ENCODE measurements around the gene EP400. TPM values are rescaled to one million over a fixed set of nuclear protein-coding genes. Genes with fewer than 3 reads are reported as not detected.

The EP400 gene
- total and polyA plus RNA-seq, 2 of the 4 experiments (the other 2 are of a cell fraction), result 4.3 to 11.4 TPM

DNA sequence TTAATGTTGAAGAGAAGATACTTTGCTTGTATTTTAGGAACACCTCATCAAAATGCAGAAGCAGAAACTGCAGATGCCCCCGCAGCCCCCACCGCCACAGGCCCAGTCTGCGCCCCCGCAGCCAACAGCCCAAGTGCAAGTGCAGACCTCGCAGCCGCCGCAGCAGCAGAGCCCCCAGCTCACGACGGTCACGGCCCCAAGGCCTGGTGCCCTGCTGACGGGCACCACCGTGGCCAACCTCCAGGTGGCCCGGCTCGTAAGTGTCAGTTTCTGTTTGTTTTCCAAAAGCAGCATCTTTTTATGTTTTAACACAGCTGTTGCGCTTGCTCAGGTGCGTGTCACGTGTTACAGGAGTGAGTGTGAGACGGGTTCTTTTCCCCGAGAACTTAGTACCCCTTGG, 114.9 kb downstream of the EP400 start:
- H3K36me3 ChIP-seq (ENCODE audit: control insufficient read depth, insufficient read depth, low read length), result peaks cover 68% of the 10 kb centered on the region
- no peak overlapping the region for H3K4me2 ChIP-seq (ENCODE audit: low read depth, low read length)
- no peak overlapping the region for H2AK5ac ChIP-seq (ENCODE audit: low read depth, low read length)
- H2BK20ac ChIP-seq (ENCODE audit: low read depth, low read length), result no peak overlapping the region
- no peak overlapping the region for H3K56ac ChIP-seq (ENCODE audit: extremely low read depth, insufficient read depth, low read length)
- no peak overlapping the region for H4K5ac ChIP-seq (ENCODE audit: low read depth, low read length)
- no peak for TF ChIP-seq RCOR1 (IDR thresholded peaks at IDR 0.05; ENCODE audit: insufficient replicate concordance, low read length)
- no peak for TF ChIP-seq RAD21 (IDR thresholded peaks at IDR 0.05; ENCODE audit: low read length)
- no peak for TF ChIP-seq NFE2L2 (IDR thresholded peaks at IDR 0.05; ENCODE audit: low read depth, low read length)
- TF ChIP-seq, protein P1, sequence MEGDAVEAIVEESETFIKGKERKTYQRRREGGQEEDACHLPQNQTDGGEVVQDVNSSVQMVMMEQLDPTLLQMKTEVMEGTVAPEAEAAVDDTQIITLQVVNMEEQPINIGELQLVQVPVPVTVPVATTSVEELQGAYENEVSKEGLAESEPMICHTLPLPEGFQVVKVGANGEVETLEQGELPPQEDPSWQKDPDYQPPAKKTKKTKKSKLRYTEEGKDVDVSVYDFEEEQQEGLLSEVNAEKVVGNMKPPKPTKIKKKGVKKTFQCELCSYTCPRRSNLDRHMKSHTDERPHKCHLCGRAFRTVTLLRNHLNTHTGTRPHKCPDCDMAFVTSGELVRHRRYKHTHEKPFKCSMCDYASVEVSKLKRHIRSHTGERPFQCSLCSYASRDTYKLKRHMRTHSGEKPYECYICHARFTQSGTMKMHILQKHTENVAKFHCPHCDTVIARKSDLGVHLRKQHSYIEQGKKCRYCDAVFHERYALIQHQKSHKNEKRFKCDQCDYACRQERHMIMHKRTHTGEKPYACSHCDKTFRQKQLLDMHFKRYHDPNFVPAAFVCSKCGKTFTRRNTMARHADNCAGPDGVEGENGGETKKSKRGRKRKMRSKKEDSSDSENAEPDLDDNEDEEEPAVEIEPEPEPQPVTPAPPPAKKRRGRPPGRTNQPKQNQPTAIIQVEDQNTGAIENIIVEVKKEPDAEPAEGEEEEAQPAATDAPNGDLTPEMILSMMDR (conservative IDR thresholded peaks at IDR 0.05; ENCODE audit: low read depth, low read length), result no peak
- TF ChIP-seq CEBPB (IDR thresholded peaks at IDR 0.05; ENCODE audit: low read depth, low read length), result no peak
- no peak for TF ChIP-seq FOS (IDR thresholded peaks at IDR 0.05; ENCODE audit: low read depth, low read length)
- TF ChIP-seq, protein P2, sequence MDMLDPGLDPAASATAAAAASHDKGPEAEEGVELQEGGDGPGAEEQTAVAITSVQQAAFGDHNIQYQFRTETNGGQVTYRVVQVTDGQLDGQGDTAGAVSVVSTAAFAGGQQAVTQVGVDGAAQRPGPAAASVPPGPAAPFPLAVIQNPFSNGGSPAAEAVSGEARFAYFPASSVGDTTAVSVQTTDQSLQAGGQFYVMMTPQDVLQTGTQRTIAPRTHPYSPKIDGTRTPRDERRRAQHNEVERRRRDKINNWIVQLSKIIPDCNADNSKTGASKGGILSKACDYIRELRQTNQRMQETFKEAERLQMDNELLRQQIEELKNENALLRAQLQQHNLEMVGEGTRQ (IDR thresholded peaks at IDR 0.05; ENCODE audit: low read depth, low read length), result no peak
- TF ChIP-seq MAZ (IDR thresholded peaks at IDR 0.05; ENCODE audit: borderline replicate concordance, low read depth, low read length), result no peak
- TF ChIP-seq, protein P3, sequence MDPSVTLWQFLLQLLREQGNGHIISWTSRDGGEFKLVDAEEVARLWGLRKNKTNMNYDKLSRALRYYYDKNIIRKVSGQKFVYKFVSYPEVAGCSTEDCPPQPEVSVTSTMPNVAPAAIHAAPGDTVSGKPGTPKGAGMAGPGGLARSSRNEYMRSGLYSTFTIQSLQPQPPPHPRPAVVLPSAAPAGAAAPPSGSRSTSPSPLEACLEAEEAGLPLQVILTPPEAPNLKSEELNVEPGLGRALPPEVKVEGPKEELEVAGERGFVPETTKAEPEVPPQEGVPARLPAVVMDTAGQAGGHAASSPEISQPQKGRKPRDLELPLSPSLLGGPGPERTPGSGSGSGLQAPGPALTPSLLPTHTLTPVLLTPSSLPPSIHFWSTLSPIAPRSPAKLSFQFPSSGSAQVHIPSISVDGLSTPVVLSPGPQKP (IDR thresholded peaks at IDR 0.05; ENCODE audit: borderline replicate concordance, low read depth, low read length), result no peak
- no peak for TF ChIP-seq CHD1 (IDR thresholded peaks at IDR 0.05; ENCODE audit: low read depth, low read length)
- no peak overlapping the region for H3K4ac ChIP-seq (ENCODE audit: low read depth, low read length)
- no peak overlapping the region for H3K9ac ChIP-seq (ENCODE audit: low read depth, low read length)
- no TSS peak for BruUV-seq (replicated peaks)
- no peaks in the 10 kb centered on the region for H4K20me1 ChIP-seq (ENCODE audit: insufficient read depth, low read length)
- H3K18ac ChIP-seq (ENCODE audit: low read depth, low read length), result no peak overlapping the region
- ChIA-PET CTCF (no interaction called here), POLR2A (ENCODE audit: unreplicated experiment) (no interaction called here)
- H3K4me3 ChIP-seq (ENCODE audit: insufficient read depth, low read depth, low read length), result no peak overlapping the region
- H2BK120ac ChIP-seq (ENCODE audit: low read depth, low read length), result no peak overlapping the region
- H3K9me1 ChIP-seq (ENCODE audit: insufficient read depth, low read length), result peaks cover 3% of the 10 kb centered on the region; the same call in 1 of the 2 replicates
- H2BK15ac ChIP-seq (ENCODE audit: low read depth, low read length), result no peak overlapping the region
- WGBS, 2 experiments (ENCODE audit: extremely low coverage in 2 of 2, insufficient read length in 1 of 2), result 95% methylated on average over 8 of the region's 19 CpGs; no CpG with 5 or more reads in 1 of the 2 experiments
- no peak overlapping the region for H2AK9ac ChIP-seq (replicated peaks; ENCODE audit: low read depth, low read length, poor library complexity)
- no peak overlapping the region for H3K23ac ChIP-seq (ENCODE audit: low read depth, low read length)
- H3K9me3 ChIP-seq (ENCODE audit: control insufficient read depth, insufficient read depth, low read length), result no peaks in the 10 kb centered on the region
- no peak overlapping the region for H4K91ac ChIP-seq (ENCODE audit: insufficient read depth, low read depth, low read length)
- no peak for DNase-seq
- H2AFZ ChIP-seq (replicated peaks; ENCODE audit: low read length, poor library complexity), result no peak overlapping the region
- 0 out of 4 replicates have a peak, but pooled peaks cover 0 to 3% of the 10 kb centered on the region in 2 experiments for H3K79me1 ChIP-seq (ENCODE audit: low read depth in 1 of 2, low read length in 2 of 2)
- no peak overlapping the region for H4K8ac ChIP-seq (ENCODE audit: low read depth in 2 of 2, low read length in 2 of 2)
- no peaks in the 10 kb centered on the region for H3K27me3 ChIP-seq (ENCODE audit: control insufficient read depth, insufficient read depth, low read length)
- H3K4me1 ChIP-seq (ENCODE audit: control insufficient read depth, insufficient read depth, low read length), result peaks cover 2% of the 10 kb centered on the region; the same call in 1 of the 2 replicates
- dilution Hi-C loops (cut with HindIII; ENCODE audit: low sequenced_read_pairs, unreplicated experiment) (no loop called here), intact Hi-C loops (cut with micrococcal nuclease) (no loop called here), in situ Hi-C loops (cut with MboI; ENCODE audit: low sequenced_read_pairs) (no loop called here)
- no peak overlapping the region for H3K14ac ChIP-seq (replicated peaks; ENCODE audit: low read depth, low read length)
- no peak overlapping the region for H2BK5ac ChIP-seq (ENCODE audit: low read depth, low read length, poor library complexity, severe bottlenecking)
- no peak overlapping the region for H3K27ac ChIP-seq (ENCODE audit: insufficient read depth, low read length)
- ATAC-seq (ENCODE audit: low read depth), result no peak
